SK-N-DZ (cell line): ENCODE results near the gene STUB1. TPM values are rescaled to one million over a fixed set of nuclear protein-coding genes. Genes with fewer than 3 reads are reported as not detected.
A peak's percentile ranks its signal among the peaks of the same experiment; 100 is the strongest.

Experiments used
- DNase-seq: peaks from one replicate; pipeline ENCODE4 v3.0.0-alpha.2; 2015; ENCODE audit warnings: low spot score
- polyA plus RNA-seq, 2 experiments: library from polyadenylated mRNA; depleted of rRNA; stranded (reverse); fragments of >200 nt; gene quantifications; 2 replicates each; pipeline ENCODE4 v1.2.3, GENCODE V29; 2014

The STUB1 gene
- polyA plus RNA-seq (2014; cell fraction: cytosol; rRNA removed): 140 and 159 TPM in 2 replicates
- 174 and 233 TPM in 2 replicates for polyA plus RNA-seq (2014; cell fraction: nucleus; rRNA removed)

GRCh38 chr16:679814-680624 lies at the start of gene STUB1:
Gene STUB1, plus strand, starts transcription at chr16:680410. Its CDS starts 116 bp downstream, at chr16:680526.
- DNase-seq: peak; percentile 88

GRCh38 chr16:630815-631405 lies 49.3 kb upstream of the STUB1 start, which contains the start of gene WFIKKN1:
Gene WFIKKN1, plus strand, starts transcription at chr16:630985. Its CDS starts 269 bp downstream, at chr16:631254.
- peak; percentile 54 for DNase-seq

GRCh38 chr16:631808-632358 lies 48.3 kb upstream of the STUB1 start:
- no peak for DNase-seq

GRCh38 chr16:632486-633335 lies 47.5 kb upstream of the STUB1 start:
- DNase-seq: no peak

GRCh38 chr16:633336-634050 lies 46.7 kb upstream of the STUB1 start:
- DNase-seq: no peak

- DNase-seq: no peak
Measured at GRCh38 chr16:634051-634670, 46.0 kb upstream of the STUB1 start.

GRCh38 chr16:634996-635395 lies 45.2 kb upstream of the STUB1 start:
- DNase-seq: no peak

GRCh38 chr16:635573-636205 lies 44.5 kb upstream of the STUB1 start:
- no peak for DNase-seq

- peak; percentile 96 for DNase-seq
Measured at GRCh38 chr16:636206-637080, 43.8 kb upstream of the STUB1 start, which contains the start of gene METTL26. Gene METTL26, minus strand, starts transcription at chr16:636305. Its CDS starts 15 bp downstream, at chr16:636290.

GRCh38 chr16:637081-638018 lies 42.9 kb upstream of the STUB1 start:
- peak; percentile 78 for DNase-seq

- peak; percentile 64 for DNase-seq
Measured at GRCh38 chr16:638034-638543, 42.1 kb upstream of the STUB1 start.

- no peak for DNase-seq
Measured at GRCh38 chr16:638836-639235, 41.4 kb upstream of the STUB1 start.

GRCh38 chr16:640614-641013 lies 39.6 kb upstream of the STUB1 start:
- DNase-seq: no peak

- DNase-seq: peak; percentile 87
Measured at GRCh38 chr16:641326-642188, 38.7 kb upstream of the STUB1 start, which contains the start of gene MCRIP2. Gene MCRIP2, plus strand, starts transcription at chr16:641828. Its CDS starts 164 bp downstream, at chr16:641992.

- no peak for DNase-seq
Measured at GRCh38 chr16:642189-643049, 37.8 kb upstream of the STUB1 start.

GRCh38 chr16:643050-643368 lies 37.2 kb upstream of the STUB1 start:
- no peak for DNase-seq
